OCI-M1 (cell line): Measurements from ENCODE around the gene LRMDA.
A peak's percentile ranks its signal among the peaks of the same experiment; 100 is the strongest.

Source experiments
- DNase-seq: peaks from one replicate; lab custom pipeline; 2025; lab: John Stamatoyannopoulos, UW

Gene LRMDA

DNA sequence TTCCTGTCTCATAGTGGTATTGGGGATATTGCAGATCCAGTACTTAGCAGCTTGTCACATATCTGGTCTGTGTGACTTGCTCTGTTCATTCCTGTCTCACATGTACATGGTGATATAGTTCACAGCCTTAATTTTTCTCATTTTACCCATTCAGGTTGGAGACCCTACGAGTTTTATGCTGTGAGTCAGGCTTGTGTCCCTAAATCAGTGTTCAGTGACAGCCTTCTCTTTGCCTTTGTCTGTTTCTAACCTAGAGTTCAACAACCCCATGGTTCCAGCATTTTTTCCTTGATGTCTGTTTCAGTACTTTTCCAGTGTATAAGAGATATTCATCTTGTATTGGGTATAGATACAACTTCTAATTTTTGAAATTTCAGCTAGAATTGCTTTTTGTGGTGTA, 1016.2 kb downstream of the LRMDA start:
- no peak for DNase-seq

DNA sequence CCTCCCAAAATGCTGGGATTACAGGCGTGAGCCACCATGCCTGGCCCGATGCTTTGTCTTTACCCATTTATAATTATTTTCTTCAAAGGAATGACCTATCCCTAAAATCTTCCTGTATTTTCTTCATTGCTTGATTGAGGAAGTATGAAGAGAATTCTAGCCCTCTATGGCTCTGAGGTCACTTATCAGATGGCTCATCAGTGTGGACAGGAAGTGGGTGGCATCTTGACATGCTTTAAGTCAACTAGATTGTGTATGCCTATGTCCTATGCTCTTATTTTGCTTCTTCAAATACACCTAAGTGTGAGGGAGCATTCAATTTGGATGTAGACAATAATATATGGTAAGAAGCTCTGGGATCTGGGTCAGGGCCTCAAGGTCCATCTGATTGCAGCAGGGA, 1020.5 kb downstream of the LRMDA start:
- peak; percentile 2 for DNase-seq

DNA sequence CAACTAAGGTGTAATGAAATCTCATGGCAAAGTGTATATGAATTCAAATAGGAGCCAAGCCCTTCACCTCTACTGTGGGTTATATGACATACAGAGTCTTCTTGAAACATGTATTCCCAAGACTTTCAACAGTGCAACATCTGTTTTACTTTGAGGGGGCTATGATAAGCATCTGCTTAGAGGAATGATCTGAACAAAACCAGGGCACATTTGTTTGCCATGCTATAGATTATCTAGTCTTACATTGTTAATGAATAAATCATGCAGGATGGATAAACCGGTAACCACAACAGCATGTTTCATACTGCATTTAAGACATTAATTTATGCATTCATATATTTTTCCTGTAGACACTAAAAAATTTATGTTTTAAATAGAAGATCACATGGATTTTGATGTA, 1021.9 kb downstream of the LRMDA start:
- no peak for DNase-seq

DNA sequence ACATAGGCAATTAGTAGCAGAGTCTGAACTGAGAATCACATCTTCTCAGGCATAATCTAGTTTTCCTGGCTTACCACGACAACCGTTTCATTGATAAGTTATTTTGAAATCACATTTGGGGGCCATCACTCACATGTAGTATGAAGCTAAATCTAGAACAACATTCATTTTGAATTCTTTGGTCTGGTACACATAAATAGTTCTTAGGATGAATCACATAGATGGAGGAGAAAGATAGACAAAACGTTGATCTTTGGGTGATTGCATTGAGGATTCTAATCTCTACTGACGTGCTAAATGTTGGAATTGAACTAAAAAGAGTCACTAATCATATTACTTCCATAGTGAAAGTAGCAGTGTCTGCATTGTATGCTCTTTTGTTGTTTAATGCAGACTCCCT, 1022.6 kb downstream of the LRMDA start:
- no peak for DNase-seq

DNA sequence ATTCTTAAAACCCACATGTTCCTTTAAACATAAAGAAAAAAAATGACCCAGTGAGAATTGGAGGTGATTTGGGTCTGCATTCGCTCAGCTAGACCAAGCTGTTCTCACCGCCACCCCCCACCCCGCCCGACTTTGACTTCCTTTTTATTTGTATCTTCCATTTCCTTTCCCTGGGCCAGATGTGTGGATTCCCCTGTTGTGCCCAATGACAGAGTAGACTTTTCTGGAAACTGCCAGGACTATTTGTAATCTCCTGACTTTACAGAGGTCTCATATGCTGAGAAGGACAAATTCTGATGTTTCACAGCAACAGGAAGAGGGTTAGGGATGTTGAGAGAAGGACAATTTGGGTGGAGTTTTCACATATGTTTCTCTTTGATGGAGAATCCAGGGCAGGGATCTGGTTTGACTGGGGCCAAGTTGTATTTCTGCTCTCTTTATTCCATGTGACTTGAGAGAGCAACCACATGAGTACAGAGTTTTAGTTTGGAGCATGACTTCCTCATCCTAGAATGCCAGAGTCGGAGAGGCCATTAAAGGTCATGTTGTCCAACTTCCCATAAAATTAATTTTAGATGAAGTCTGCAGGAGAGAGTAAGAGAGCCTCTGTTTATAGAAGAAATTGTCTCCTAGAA, 1023.2 kb downstream of the LRMDA start:
- no peak for DNase-seq

DNA sequence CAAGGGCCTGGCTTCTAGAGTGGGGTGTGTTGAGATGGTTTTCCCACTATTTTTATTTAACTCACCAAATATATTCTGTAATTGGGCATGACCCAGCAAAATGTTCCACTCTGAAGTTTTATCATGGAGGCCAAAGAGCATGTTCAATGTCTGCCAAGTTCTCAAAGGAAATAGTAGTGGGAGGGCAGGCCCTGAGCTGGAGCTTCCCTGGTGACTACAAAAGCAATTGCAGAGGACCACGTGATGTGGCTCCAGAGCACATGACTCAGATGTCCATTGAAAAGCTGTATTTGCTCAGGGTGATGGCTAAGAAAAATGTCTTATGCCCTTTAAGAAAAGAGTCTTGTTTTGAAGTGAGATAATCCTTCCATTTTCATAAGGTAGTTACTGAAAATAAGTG, 1024.8 kb downstream of the LRMDA start:
- DNase-seq: no peak

DNA sequence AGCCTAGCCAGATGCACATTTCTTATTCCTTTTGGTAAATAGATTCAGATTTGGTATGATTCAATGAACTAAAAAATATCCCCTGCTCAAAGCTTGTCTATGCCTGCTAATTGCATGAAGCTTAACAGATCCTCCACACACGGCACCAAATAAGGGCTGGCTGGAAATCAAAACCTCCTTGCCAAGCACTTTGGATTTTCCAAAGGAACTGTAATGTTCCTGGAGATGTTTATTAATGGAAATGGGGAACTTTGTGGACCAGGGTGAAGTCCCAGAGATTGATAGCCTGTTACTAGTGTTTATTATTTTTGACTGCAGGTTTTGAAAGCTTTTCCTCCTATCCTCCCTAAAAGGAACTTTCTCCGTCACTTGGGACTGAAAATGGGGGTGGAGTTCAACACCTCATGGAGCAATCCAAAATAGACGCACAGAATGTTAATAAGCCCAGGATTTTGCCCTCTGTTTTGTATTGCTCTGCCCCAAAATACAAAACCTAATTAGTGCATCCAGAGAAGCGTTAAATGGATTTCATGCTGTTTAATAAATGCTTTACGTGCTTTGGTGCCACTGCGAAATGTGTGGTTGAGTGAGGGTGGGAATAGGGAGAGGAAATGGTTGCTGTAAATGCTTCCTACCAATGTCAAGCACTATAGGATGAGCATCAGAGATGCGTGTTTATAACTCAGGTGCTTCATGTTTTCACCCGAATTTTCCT, 1027.7 kb downstream of the LRMDA start:
- DNase-seq: no peak

DNA sequence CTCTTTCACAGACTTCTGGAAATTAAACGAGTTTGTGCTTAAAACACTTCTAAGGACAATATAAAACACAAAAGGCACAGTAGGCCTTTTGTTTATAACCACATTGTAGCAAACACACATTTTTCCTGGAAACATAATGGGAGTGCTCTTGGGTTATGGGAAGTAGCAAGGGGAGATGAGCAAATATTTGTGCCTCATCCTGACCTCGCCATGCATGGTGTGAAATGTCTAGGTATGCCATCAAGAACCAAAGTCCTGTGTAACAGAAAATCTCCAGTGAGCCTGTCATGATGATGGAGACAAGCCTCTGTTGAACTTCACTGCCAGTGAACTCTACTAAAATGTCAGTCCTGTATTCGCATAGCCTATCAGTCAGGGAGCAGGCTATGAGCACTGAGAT, 1029.6 kb downstream of the LRMDA start:
- no peak for DNase-seq

DNA sequence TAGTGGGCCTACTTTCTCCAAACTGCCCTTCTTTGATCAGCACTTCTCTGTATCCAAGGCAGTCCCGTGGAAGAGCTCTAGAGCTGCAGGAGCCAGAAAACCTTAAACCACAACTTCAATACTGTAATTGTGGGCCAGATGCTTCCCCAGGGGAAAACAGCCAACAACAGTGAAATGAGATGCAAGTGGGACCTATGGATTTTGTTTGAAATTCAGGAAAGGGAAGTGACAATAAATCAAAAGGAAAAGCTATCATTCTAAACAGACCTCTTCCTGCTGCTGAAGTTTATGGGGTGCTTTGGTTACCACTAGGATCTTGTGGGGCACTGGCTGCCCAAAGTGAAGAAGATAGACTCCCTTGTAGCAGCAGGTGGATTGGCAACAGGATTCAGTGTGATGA, 1031.7 kb downstream of the LRMDA start:
- no peak for DNase-seq

DNA sequence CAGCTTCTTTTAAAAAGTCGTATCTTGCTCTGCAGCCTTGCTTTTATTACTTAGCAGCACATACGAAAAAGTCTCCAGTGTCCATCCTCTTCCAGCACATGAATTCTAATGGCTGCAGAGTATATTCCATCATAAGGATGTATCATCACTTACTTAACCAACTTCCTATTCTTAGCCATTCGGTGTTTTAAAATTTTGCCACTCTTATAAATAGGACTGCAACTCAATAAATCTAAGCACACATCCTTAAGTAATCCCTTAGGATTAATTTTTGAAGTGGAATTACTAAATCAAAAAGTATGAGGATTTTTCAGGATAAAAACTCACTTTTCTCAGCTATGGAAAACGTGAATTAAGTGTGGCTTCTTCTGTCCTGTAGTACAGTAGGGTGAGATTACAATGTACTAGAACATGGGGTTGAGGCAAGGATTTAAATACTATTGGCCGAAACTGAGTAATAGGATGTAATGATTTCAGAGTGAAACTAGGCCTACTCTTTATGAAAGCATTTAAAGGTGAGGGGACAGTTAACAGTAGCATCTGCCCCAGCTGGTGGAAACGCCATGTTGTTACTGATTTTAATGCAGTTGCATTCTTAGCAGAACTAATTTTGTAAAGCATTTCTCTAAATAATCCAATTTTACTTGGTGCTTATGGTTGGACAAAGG, 1035.5 kb downstream of the LRMDA start:
- no peak for DNase-seq

DNA sequence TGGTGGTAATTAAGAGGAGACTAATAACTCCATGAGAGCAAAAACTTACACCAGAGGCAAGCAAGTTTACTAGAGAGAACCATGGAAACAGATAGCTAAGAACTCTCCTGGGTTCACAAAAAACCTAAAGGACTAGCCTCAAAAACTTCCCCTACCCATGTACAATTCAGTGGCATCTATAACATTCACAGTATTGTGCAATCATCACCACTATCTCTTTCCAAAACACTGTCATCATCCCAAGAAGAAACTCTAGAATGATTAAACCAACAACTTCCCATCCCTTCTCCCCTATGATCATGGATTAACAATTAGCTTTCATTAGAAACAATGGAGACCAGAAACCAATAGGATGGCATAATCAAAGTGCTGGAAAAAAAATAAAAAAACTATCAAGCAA, 1038.3 kb downstream of the LRMDA start:
- no peak for DNase-seq

DNA sequence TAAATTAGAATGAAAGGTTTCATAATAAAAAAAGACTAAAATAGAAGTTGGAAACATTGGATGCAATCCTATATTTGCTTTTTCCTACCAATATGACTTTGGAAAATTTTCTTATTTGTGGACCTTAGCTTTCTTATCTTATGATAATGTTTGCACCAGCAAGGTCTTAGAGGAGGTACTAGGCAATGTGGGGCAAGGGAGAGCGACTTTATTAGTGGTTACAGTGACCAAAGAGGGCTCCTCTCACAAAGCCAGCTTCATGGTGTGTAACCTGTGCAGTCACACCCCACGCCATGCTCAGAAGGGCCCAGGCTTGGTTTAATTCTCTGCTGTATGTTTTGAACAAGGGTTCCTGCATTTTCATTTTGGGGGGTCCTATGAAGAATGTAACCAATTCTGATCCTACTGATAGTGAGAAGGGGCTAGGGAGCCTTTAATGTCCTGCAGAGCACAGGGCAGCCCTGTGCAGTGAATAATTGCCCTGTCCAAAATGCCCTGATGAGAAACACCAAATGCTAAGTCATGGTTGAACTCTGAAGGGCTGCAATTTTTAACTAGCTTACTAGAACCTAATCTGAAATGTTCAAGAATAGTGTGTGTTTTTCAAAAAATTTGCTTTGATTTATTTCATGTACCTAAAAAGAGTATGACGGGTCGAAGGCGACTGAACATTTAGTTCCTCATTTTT, 1047.8 kb downstream of the LRMDA start:
- DNase-seq: no peak

DNA sequence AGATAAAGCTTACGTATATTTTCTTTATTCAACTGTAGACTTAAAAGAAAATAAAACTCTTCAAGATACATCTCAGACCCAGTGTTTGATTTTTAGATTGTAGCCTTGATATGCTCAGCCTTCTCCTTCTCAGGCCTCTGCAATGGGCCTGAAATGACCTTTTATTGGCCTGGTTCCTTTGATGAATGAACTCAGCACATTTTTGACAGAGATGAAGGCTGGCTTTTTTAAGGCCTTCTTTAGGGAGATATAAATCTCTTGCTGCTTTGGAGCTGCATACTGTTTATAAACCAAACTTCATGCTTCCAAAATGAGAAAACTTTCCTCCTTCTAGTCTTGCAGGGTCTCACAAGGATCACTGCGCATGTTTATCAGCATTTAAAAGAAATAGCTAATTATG, 1049.8 kb downstream of the LRMDA start:
- DNase-seq: no peak

DNA sequence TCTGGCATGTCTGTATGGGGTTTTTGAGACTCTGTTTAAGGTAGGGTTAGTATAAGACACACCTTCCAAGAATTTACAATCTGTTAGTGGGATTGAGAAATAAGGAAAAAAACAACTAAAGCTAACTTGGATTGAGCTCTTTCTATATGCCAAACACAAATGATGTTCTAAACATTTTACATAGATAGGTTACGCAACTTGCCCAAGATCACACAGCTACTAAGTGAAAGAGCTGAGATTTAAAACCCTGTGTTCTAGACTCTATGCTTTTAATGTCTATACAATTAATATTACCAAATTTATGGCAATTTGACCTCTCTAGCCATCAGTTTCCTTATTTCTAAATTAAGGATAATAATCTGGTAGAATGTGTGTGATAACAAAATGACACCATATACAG, 1056.2 kb downstream of the LRMDA start:
- no peak for DNase-seq

DNA sequence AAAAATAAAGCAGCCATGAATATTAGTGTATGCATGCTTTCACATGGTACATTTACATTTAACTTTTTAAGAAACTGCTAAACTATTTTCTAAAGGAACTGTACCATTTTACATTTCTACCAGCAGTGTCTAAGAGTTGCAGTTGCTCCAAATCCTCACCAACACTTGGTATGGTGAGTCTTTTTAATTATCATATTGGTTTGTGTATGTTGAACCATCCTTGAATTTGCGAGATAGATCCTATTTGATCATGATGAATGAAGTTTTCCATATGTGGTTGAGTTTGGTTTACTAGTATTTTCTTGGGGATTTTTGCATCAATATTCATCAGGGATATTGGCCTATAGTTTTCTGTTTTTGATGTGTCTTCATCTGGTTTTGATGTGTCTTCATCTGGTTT, 1057.2 kb downstream of the LRMDA start:
- no peak for DNase-seq

DNA sequence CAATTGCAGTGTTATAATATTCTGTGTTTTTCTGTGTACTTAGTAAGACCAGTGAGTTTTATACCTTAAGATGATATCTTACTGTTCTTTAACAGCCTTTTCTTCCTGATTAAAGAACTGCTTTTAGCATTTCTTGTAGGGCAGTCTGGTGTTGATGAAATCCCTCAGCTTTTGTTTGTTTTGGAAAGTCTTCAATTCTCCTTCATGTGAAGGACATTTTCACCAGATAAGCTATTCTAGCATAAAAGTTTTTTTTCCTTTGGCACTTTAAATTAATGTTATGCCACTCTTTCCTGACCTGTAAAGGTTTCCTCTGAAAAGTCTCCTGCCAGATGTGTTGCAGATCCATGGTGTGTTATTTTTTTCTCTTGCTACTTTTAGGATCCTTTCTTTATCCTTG, 1059.8 kb downstream of the LRMDA start:
- no peak for DNase-seq

DNA sequence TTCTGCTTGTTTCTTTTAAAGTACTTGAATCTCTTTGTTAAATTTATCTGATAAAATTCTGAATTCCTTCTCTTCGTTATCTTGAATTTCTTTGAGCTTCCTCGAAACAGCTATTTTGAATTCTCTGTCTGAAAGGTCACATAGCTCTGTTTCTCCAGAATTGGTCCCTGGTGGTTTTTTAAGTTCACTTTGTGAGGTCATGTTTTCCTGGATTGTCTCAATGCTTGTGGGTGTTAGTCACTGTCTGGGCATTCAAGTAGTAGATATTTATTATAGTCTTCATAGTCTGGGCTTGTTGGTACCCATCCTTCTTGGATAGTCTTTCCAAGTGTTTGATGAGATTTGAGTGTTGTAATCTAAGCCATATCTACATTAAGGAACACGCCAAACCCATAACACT, 1060.6 kb downstream of the LRMDA start:
- no peak for DNase-seq

DNA sequence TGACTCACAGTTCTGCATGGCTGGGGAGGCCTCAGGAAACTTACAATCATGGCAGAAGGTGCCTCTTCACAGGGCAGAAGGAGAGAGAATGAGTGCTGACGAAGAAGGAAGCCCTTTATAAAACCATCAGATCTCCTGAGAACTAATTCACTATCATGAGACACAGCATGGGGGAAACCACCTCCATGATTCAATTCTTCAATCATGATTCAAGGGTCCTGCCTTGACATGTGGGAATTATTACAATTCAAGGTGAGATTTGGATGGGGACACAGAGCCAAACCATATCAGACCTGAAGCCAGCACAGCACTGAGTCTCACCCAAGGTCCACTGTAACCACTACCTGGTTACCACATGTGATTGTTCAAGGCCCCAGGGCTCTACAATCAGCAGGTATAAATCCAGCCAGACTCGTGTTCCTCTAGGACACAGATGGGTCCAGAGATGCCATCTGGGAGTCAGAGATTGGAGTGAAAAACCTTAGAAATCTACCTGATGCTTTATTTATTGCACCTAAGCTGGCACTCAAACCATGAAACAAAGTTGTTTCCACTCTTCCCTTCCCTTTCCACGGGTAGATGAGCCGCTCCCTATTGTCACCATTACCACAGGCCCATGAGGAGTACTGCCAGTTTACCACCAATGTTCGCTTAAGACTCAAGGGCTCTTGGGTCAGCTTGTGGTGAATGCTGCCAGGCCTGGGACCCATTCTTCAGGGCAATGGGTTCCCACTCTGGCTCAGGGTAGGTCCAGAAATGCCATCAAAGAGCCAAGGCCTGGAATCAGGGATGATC, 1061.5 kb downstream of the LRMDA start:
- no peak for DNase-seq

DNA sequence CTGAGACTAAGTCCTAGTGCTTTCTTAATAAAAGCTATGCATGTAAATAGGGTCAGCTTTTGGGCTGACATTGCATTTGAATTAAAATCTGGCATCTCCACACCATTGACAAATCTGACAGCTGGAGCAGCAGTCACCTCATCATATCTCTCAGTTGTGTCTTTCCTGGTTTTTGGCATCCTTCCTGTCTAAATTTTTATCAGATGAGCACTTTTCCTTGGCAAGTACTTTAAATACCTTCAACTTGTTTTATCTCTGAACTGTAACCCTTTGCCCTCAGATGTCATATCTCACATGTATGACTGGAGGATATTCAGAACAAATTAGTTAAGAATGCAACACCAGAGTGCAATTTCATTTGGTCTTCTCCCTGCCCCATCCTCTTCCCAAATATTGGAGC, 1066.2 kb downstream of the LRMDA start:
- no peak for DNase-seq

DNA sequence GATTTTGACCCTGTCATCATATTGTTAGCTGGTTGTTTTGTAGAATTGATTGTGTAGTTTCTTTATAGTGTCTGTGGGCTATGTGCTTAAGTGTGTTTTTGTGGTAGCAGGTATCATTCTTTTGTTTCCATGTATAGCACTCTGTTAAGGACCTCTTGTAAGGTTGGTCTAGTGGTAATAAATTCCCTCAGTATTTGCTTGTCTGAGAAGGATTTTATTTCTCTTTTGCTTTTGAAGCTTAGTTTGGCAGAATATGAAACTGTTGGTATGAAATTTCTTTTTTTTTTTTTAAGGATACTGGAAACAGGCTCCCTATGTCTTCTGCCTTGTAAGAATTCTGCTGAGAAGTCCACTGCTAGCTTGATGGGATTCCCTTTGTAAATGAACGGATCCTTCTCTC, 1073.4 kb downstream of the LRMDA start:
- DNase-seq: no peak

DNA sequence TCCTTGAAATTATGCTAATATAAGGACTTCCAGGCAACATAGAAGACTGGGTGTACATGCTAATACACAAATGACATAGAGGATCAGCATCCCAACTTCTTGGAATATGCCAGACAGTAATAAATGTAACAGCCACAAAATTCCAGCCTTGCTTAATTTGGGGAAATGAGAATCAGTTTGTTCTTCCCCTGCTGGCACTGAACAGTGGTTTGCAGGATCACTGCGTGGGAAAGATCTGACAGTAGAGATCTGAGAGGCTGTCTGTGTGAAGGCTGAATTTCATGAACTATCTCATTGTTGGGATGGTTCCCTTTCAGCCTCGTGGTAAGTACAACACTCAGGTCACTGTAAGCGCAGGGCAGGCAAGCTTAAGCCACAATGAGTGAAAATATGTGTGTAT, 1078.0 kb downstream of the LRMDA start:
- DNase-seq: no peak

DNA sequence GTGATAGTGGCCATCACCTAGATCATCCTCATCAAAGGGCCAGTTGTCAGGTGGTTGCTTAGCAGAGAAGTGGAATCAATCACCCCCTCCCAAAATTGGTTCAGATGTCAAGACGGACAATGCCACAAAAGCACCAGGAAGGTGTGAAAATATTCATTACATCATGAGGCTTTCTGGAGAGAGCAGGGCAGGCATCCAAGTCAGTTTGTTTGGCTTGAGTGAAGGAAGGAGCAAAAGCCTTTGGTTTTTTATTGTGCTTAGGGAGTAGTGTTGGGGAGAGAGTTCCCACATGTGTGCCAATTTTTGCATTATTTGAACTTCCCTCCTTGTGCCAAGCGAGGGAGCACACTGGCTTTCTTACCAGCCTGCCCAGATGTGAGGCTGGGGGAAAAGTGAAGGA, 1082.9 kb downstream of the LRMDA start:
- DNase-seq: no peak
